Immature natural killer cell (primary cell): Measurements from ENCODE around the gene APCDD1. TPM values are rescaled to one million over a fixed set of nuclear protein-coding genes. Genes with fewer than 3 reads are reported as not detected.

Experiments
- DNase-seq, 3 donors: peaks; one replicate each; pipeline ENCODE4 v3.0.0; 2022; ENCODE audit warnings: mixed read lengths in 1 of 3
- H3K27ac Mint-ChIP-seq, 6 donors: one replicate each; pipeline ENCODE4 v1.8.0; 2020; ENCODE audit warnings: mixed read lengths in 6 of 6, mild to moderate bottlenecking in 5 of 6, inconsistent platforms in 4 of 6, moderate library complexity in 3 of 6
- H3K27me3 Mint-ChIP-seq, 3 donors: one replicate each; pipeline ENCODE4 v1.8.0; 2020 to 2021; ENCODE audit warnings: low read depth in 3 of 3, mild to moderate bottlenecking in 3 of 3, mixed read lengths in 3 of 3, moderate library complexity in 3 of 3, inconsistent platforms in 1 of 3
- H3K36me3 Mint-ChIP-seq, 3 donors: one replicate each; pipeline ENCODE4 v1.8.0; 2020; ENCODE audit warnings: mixed read lengths in 3 of 3, inconsistent platforms in 2 of 3, mild to moderate bottlenecking in 2 of 3
- H3K4me1 Mint-ChIP-seq, 2 donors: one replicate each; pipeline ENCODE4 v1.8.0; 2020; ENCODE audit warnings: inconsistent platforms in 2 of 2, mild to moderate bottlenecking in 2 of 2, mixed read lengths in 2 of 2, moderate library complexity in 1 of 2
- H3K4me3 Mint-ChIP-seq, 5 donors: one replicate each; pipeline ENCODE4 v1.8.0; 2020; ENCODE audit warnings: mild to moderate bottlenecking in 5 of 5, mixed read lengths in 5 of 5, inconsistent platforms in 3 of 5, moderate library complexity in 3 of 5
- H3K9me3 Mint-ChIP-seq, 6 donors: one replicate each; pipeline ENCODE4 v1.8.0; 2020; ENCODE audit warnings: mild to moderate bottlenecking in 6 of 6, mixed read lengths in 6 of 6, inconsistent platforms in 4 of 6, moderate library complexity in 3 of 6
- polyA plus RNA-seq, 3 donors: library from polyadenylated mRNA; unstranded; fragments of 300-500 nt; fragmentation: Illumina TruSeq; gene quantifications; one replicate each; pipeline ENCODE4 v1.2.3, GENCODE V29; 2021

The APCDD1 gene
- polyA plus RNA-seq: under 1 TPM in 1 of 3 donors, not detected in 2; 0.31 TPM

GRCh38 chr18:10453806-10454680 is at the start of gene APCDD1:
Gene APCDD1, plus strand, starts transcription at chr18:10454635. Its CDS starts 347 bp downstream, at chr18:10454982.
- no peak for DNase-seq
- H3K36me3 Mint-ChIP-seq: peaks cover 0 to 3% (median 0%) of the 10 kb centered on the region in 3 donors
- H3K27me3 Mint-ChIP-seq: peaks cover 2 to 31% (median 16%) of the 10 kb centered on the region in 3 donors
- H3K4me3 Mint-ChIP-seq: peak within 1 kb of the TSS in 3 of 5 donors; percentile 22 to 57 (median 53)
- H3K9me3 Mint-ChIP-seq: peaks cover 0 to 3% (median 0%) of the 10 kb centered on the region in 6 donors
- no peak within 1 kb of the TSS for H3K27ac Mint-ChIP-seq
- peaks cover 0 to 6% of the 10 kb centered on the region in 2 donors for H3K4me1 Mint-ChIP-seq

GRCh38 chr18:10405014-10405493 is 49.4 kb upstream of the APCDD1 start:
- Mint-ChIP-seq H3K27ac (no peak overlapping the region), H3K27me3 (peaks cover 2 to 4% (median 2%) of the 10 kb centered on the region in 3 donors)
- DNase-seq: no peak

GRCh38 chr18:10405816-10406663 is 48.4 kb upstream of the APCDD1 start:
- DNase-seq: no peak
- H3K36me3 Mint-ChIP-seq: no peaks in the 10 kb centered on the region
- H3K9me3 Mint-ChIP-seq: peaks cover 0 to 2% (median 0%) of the 10 kb centered on the region in 6 donors
- H3K4me1 Mint-ChIP-seq: no peaks in the 10 kb centered on the region
- no peak overlapping the region for H3K4me3 Mint-ChIP-seq
- H3K27ac Mint-ChIP-seq: no peak overlapping the region
- peaks cover 2% of the 10 kb centered on the region in 3 donors for H3K27me3 Mint-ChIP-seq

More at GRCh38 chr18:10405014-10405493, 49.4 kb upstream of the APCDD1 start:
- no peaks in the 10 kb centered on the region for H3K4me1 Mint-ChIP-seq
- peaks cover 0 to 3% (median 0%) of the 10 kb centered on the region in 6 donors for H3K9me3 Mint-ChIP-seq
- H3K4me3 Mint-ChIP-seq: no peak overlapping the region
- no peaks in the 10 kb centered on the region for H3K36me3 Mint-ChIP-seq

- H3K4me3 Mint-ChIP-seq: no peak overlapping the region
- H3K9me3 Mint-ChIP-seq: peaks cover 0 to 2% (median 0%) of the 10 kb centered on the region in 6 donors
- no peaks in the 10 kb centered on the region for H3K4me1 Mint-ChIP-seq
- no peaks in the 10 kb centered on the region for H3K36me3 Mint-ChIP-seq
- no peak for DNase-seq
- H3K27ac Mint-ChIP-seq: no peak overlapping the region
- H3K27me3 Mint-ChIP-seq: peaks cover 2 to 6% (median 2%) of the 10 kb centered on the region in 3 donors
Measured at GRCh38 chr18:10408131-10408530, 46.3 kb upstream of the APCDD1 start.

- Mint-ChIP-seq H3K27ac (no peak overlapping the region), H3K4me3 (no peak overlapping the region), H3K9me3 (peaks cover 0 to 2% (median 0%) of the 10 kb centered on the region in 6 donors), H3K4me1 (no peaks in the 10 kb centered on the region), H3K27me3 (peaks cover 2 to 6% (median 2%) of the 10 kb centered on the region in 3 donors), H3K36me3 (no peaks in the 10 kb centered on the region)
- no peak for DNase-seq
Measured at GRCh38 chr18:10409041-10409440, 45.4 kb upstream of the APCDD1 start.

GRCh38 chr18:10410472-10411308 is 43.7 kb upstream of the APCDD1 start:
- no peak overlapping the region for H3K27ac Mint-ChIP-seq
- DNase-seq: no peak
- no peaks in the 10 kb centered on the region for H3K4me1 Mint-ChIP-seq
- peaks cover 0 to 2% (median 0%) of the 10 kb centered on the region in 6 donors for H3K9me3 Mint-ChIP-seq
- H3K27me3 Mint-ChIP-seq: peaks cover 0 to 6% (median 2%) of the 10 kb centered on the region in 3 donors
- no peaks in the 10 kb centered on the region for H3K36me3 Mint-ChIP-seq
- H3K4me3 Mint-ChIP-seq: no peak overlapping the region

- DNase-seq: no peak
- Mint-ChIP-seq H3K4me3 (no peak overlapping the region), H3K36me3 (no peaks in the 10 kb centered on the region), H3K27me3 (peaks cover 0 to 4% (median 2%) of the 10 kb centered on the region in 3 donors), H3K4me1 (no peaks in the 10 kb centered on the region), H3K9me3 (peaks cover 0 to 2% (median 0%) of the 10 kb centered on the region in 6 donors), H3K27ac (no peak overlapping the region)
Measured at GRCh38 chr18:10412933-10413332, 41.5 kb upstream of the APCDD1 start.

- peaks cover 0 to 2% (median 0%) of the 10 kb centered on the region in 6 donors for H3K9me3 Mint-ChIP-seq
- no peak overlapping the region for H3K4me3 Mint-ChIP-seq
- no peak overlapping the region for H3K27ac Mint-ChIP-seq
- peaks cover 0 to 3% (median 2%) of the 10 kb centered on the region in 3 donors for H3K27me3 Mint-ChIP-seq
- no peaks in the 10 kb centered on the region for H3K36me3 Mint-ChIP-seq
- H3K4me1 Mint-ChIP-seq: no peaks in the 10 kb centered on the region
- no peak for DNase-seq
Measured at GRCh38 chr18:10413722-10414121, 40.7 kb upstream of the APCDD1 start.

- H3K4me1 Mint-ChIP-seq: no peaks in the 10 kb centered on the region
- DNase-seq: no peak
- H3K27me3 Mint-ChIP-seq: peaks cover 0 to 3% (median 2%) of the 10 kb centered on the region in 3 donors
- H3K4me3 Mint-ChIP-seq: no peak overlapping the region
- H3K9me3 Mint-ChIP-seq: peaks cover 0 to 2% (median 0%) of the 10 kb centered on the region in 6 donors
- H3K36me3 Mint-ChIP-seq: no peaks in the 10 kb centered on the region
- no peak overlapping the region for H3K27ac Mint-ChIP-seq
Measured at GRCh38 chr18:10414293-10414842, 40.1 kb upstream of the APCDD1 start.

GRCh38 chr18:10416065-10416464 is 38.4 kb upstream of the APCDD1 start:
- no peak overlapping the region for H3K4me3 Mint-ChIP-seq
- H3K4me1 Mint-ChIP-seq: no peaks in the 10 kb centered on the region
- no peak for DNase-seq
- peaks cover 0 to 7% (median 3%) of the 10 kb centered on the region in 3 donors for H3K27me3 Mint-ChIP-seq
- H3K27ac Mint-ChIP-seq: no peak overlapping the region
- peaks cover 0 to 2% (median 0%) of the 10 kb centered on the region in 6 donors for H3K9me3 Mint-ChIP-seq
- no peaks in the 10 kb centered on the region for H3K36me3 Mint-ChIP-seq

- peaks cover 0 to 2% (median 0%) of the 10 kb centered on the region in 6 donors for H3K9me3 Mint-ChIP-seq
- H3K4me3 Mint-ChIP-seq: no peak overlapping the region
- DNase-seq: no peak
- H3K36me3 Mint-ChIP-seq: no peaks in the 10 kb centered on the region
- no peaks in the 10 kb centered on the region for H3K4me1 Mint-ChIP-seq
- H3K27me3 Mint-ChIP-seq: peaks cover 0 to 7% (median 0%) of the 10 kb centered on the region in 3 donors
- no peak overlapping the region for H3K27ac Mint-ChIP-seq
Measured at GRCh38 chr18:10417191-10417590, 37.2 kb upstream of the APCDD1 start.

GRCh38 chr18:10417664-10418063 is 36.8 kb upstream of the APCDD1 start:
- Mint-ChIP-seq H3K4me3 (no peak overlapping the region), H3K27ac (no peak overlapping the region), H3K36me3 (no peaks in the 10 kb centered on the region), H3K4me1 (no peaks in the 10 kb centered on the region), H3K9me3 (peaks cover 0 to 2% (median 0%) of the 10 kb centered on the region in 6 donors), H3K27me3 (peaks cover 0 to 7% (median 0%) of the 10 kb centered on the region in 3 donors)
- no peak for DNase-seq
